ENCODE measurements around the gene CPSF4L. TPM values are rescaled to one million over a fixed set of nuclear protein-coding genes. Genes with fewer than 3 reads are reported as not detected.

CPSF4L gene
- total RNA-seq, 2 experiments from 2014 or later: not detected

GRCh38 chr17:73278049-73278464 is 16.4 kb upstream of the CPSF4L start:
- Histone ChIP-seq H4K20me1 (ENCODE audit: insufficient read depth, low read length) (no peaks in the 10 kb centered on the region), H3K4me1 (ENCODE audit: insufficient read depth, low read length, poor library complexity, severe bottlenecking) (no peaks in the 10 kb centered on the region), H3K4me3 (ENCODE audit: low read depth, low read length, poor library complexity, severe bottlenecking) (no peak overlapping the region), H3K4me2 (ENCODE audit: low read length) (no peak overlapping the region), H2AFZ (ENCODE audit: low read length) (no peak overlapping the region), H3K9me2 (ENCODE audit: insufficient read depth, low read length) (no peaks in the 10 kb centered on the region), H3K36me3 (ENCODE audit: insufficient read depth, low read length) (no peaks in the 10 kb centered on the region), H3K9me3 (ENCODE audit: low read length) (no peaks in the 10 kb centered on the region), H3K79me2 (ENCODE audit: insufficient read depth, low read depth, low read length) (no peaks in the 10 kb centered on the region), H3K27ac (ENCODE audit: low read depth, low read length, poor library complexity, severe bottlenecking) (no peak overlapping the region)
- ChIA-PET CTCF (ENCODE audit: unreplicated experiment) (no interaction called here), POLR2A (interaction anchor here (0.6 to 1.1 kb wide), 2 partner anchors 11 to 12 kb away, joined by 3 to 7 read pairs; no protein-coding TSS in a partner anchor)
- intact Hi-C loops (cut with micrococcal nuclease; ENCODE audit: unreplicated experiment): no loop called here
- no TSS peak for BruUV-seq (replicated peaks)
- no peak for DNase-seq (ENCODE audit: low spot score)
- no peak for TF ChIP-seq CTCF (conservative IDR thresholded peaks at IDR 0.05; ENCODE audit: low read length)
- TF ChIP-seq EZH2phosphoT487 (IDR thresholded peaks at IDR 0.05; ENCODE audit: borderline replicate concordance, low read depth, low read length): no peak

- Histone ChIP-seq H3K27ac (ENCODE audit: low read depth, low read length, poor library complexity, severe bottlenecking) (no peak overlapping the region), H4K20me1 (ENCODE audit: insufficient read depth, low read length) (no peaks in the 10 kb centered on the region), H3K9me3 (ENCODE audit: low read length) (no peaks in the 10 kb centered on the region), H3K4me1 (ENCODE audit: insufficient read depth, low read length, poor library complexity, severe bottlenecking) (no peaks in the 10 kb centered on the region), H3K79me2 (ENCODE audit: insufficient read depth, low read depth, low read length) (no peaks in the 10 kb centered on the region), H2AFZ (ENCODE audit: low read length) (no peak overlapping the region), H3K4me3 (ENCODE audit: low read depth, low read length, poor library complexity, severe bottlenecking) (no peak overlapping the region), H3K36me3 (ENCODE audit: insufficient read depth, low read length) (no peaks in the 10 kb centered on the region), H3K9me2 (ENCODE audit: insufficient read depth, low read length) (no peaks in the 10 kb centered on the region), H3K4me2 (ENCODE audit: low read length) (no peak overlapping the region)
- intact Hi-C loops (cut with micrococcal nuclease; ENCODE audit: unreplicated experiment): no loop called here
- no peak for TF ChIP-seq EZH2phosphoT487 (IDR thresholded peaks at IDR 0.05; ENCODE audit: borderline replicate concordance, low read depth, low read length)
- TF ChIP-seq CTCF (conservative IDR thresholded peaks at IDR 0.05; ENCODE audit: low read length): no peak
- BruUV-seq (replicated peaks): no TSS peak
- CTCF ChIA-PET (ENCODE audit: unreplicated experiment): no interaction called here
- POLR2A ChIA-PET: interaction anchor here (0.6 kb wide), 1 partner anchor 67 kb away, joined by 5 read pairs; no protein-coding TSS in a partner anchor
- no peak for DNase-seq (ENCODE audit: low spot score)
Observed at GRCh38 chr17:73274490-73274889, 12.8 kb upstream of the CPSF4L start.

- POLR2A ChIA-PET: no interaction called here
- no TSS peak for BruUV-seq (replicated peaks)
- Histone ChIP-seq H3K36me3 (ENCODE audit: insufficient read depth, low read length) (no peaks in the 10 kb centered on the region), H4K20me1 (ENCODE audit: insufficient read depth, low read length) (no peaks in the 10 kb centered on the region), H3K4me1 (ENCODE audit: insufficient read depth, low read length, poor library complexity, severe bottlenecking) (no peaks in the 10 kb centered on the region), H2AFZ (ENCODE audit: low read length) (no peak overlapping the region), H3K4me3 (ENCODE audit: low read depth, low read length, poor library complexity, severe bottlenecking) (no peak overlapping the region), H3K4me2 (ENCODE audit: low read length) (no peak overlapping the region), H3K79me2 (ENCODE audit: insufficient read depth, low read depth, low read length) (no peaks in the 10 kb centered on the region), H3K27ac (ENCODE audit: low read depth, low read length, poor library complexity, severe bottlenecking) (no peak overlapping the region), H3K9me3 (ENCODE audit: low read length) (no peaks in the 10 kb centered on the region), H3K9me2 (ENCODE audit: insufficient read depth, low read length) (no peaks in the 10 kb centered on the region)
- intact Hi-C loops (cut with micrococcal nuclease; ENCODE audit: unreplicated experiment): no loop called here
- TF ChIP-seq EZH2phosphoT487 (IDR thresholded peaks at IDR 0.05; ENCODE audit: borderline replicate concordance, low read depth, low read length): no peak
- TF ChIP-seq CTCF (conservative IDR thresholded peaks at IDR 0.05; ENCODE audit: low read length): no peak
- CTCF ChIA-PET (ENCODE audit: unreplicated experiment): no interaction called here
- no peak for DNase-seq (ENCODE audit: low spot score)
Observed at GRCh38 chr17:73272906-73273218, 11.2 kb upstream of the CPSF4L start.

All from OCI-LY7 (cell line).